Activated T-cell treated with anti-CD3 and anti-CD28 coated beads, Interleukin-2, amount 50 U/mL, for 4 hours (primary cell): ENCODE measurements around the gene MSMB. TPM values are rescaled to one million over a fixed set of nuclear protein-coding genes. Genes with fewer than 3 reads are reported as not detected.
"Not testable (repeated sequence)": the region's sequence is repeated elsewhere in the genome, so short reads cannot be mapped to it uniquely, and the experiment has no call there.

ENCODE experiments used
- ATAC-seq, 2 donors: fragments of 200-7000 bp; cut with Tn5 transposase; one replicate each; pipeline ENCODE4 v1.10.0; 2021
- DNase-seq: peaks from one replicate; pipeline ENCODE4 v3.0.0-alpha.2; 2020
- H3K27me3 Mint-ChIP-seq: one replicate; pipeline ENCODE4 v1.8.0; 2021; ENCODE audit warnings: low read depth, mixed read lengths
- H3K36me3 Mint-ChIP-seq: one replicate; pipeline ENCODE4 v1.8.0; 2022; ENCODE audit warnings: mixed read lengths; ENCODE audit not compliant: insufficient read depth
- H3K4me1 Mint-ChIP-seq: one replicate; pipeline ENCODE4 v1.8.0; 2021; ENCODE audit warnings: low read depth, mixed read lengths
- H3K4me3 Mint-ChIP-seq: one replicate; pipeline ENCODE4 v1.8.0; 2021; ENCODE audit warnings: mild to moderate bottlenecking, moderate library complexity, mixed read lengths
- H3K9me3 Mint-ChIP-seq: one replicate; pipeline ENCODE4 v1.8.0; 2021; ENCODE audit warnings: mixed read lengths
- total RNA-seq, 3 donors: library from RNA; stranded (reverse); gene quantifications; one replicate each; pipeline ENCODE4 v1.2.1, GENCODE V29; 2021

The MSMB gene
- total RNA-seq, 3 donors from 2014 or later: not detected

DNA sequence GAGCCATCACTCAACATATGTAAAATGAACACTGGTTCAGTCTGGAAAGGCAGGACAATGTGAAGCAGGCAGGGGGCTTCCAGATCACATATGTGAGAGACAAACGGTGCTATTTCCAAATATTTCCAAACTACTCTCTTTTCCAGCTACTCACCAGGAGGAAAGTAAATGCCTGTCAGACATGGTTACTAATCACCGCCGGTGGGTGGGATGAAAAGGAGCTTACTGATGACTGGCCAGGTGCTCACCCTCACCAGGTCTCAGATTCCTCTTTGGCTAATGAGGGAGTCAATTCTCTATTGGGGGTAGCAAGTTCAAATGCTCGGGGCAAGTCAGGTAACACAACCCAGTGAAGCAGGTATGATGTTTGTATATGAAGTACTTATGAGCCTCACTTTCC, 9.7 kb upstream of the MSMB start:
- no peak for ATAC-seq
- Mint-ChIP-seq H3K4me1 (no peaks in the 10 kb centered on the region), H3K4me3 (no peak overlapping the region), H3K36me3 (peaks cover 3% of the 10 kb centered on the region), H3K9me3 (peaks cover 8% of the 10 kb centered on the region), H3K27me3 (peaks cover 2% of the 10 kb centered on the region)
- DNase-seq: no peak

- DNase-seq (no peak), ATAC-seq (no peak)
- H3K9me3 Mint-ChIP-seq: peaks cover 8% of the 10 kb centered on the region
- H3K27me3 Mint-ChIP-seq: peaks cover 2% of the 10 kb centered on the region
- H3K4me3 Mint-ChIP-seq: no peak overlapping the region
- H3K36me3 Mint-ChIP-seq: peaks cover 3% of the 10 kb centered on the region
- H3K4me1 Mint-ChIP-seq: no peaks in the 10 kb centered on the region
These were observed 7.7 kb upstream of the MSMB start for GRCh38 chr10:46053534-46054434.

DNA sequence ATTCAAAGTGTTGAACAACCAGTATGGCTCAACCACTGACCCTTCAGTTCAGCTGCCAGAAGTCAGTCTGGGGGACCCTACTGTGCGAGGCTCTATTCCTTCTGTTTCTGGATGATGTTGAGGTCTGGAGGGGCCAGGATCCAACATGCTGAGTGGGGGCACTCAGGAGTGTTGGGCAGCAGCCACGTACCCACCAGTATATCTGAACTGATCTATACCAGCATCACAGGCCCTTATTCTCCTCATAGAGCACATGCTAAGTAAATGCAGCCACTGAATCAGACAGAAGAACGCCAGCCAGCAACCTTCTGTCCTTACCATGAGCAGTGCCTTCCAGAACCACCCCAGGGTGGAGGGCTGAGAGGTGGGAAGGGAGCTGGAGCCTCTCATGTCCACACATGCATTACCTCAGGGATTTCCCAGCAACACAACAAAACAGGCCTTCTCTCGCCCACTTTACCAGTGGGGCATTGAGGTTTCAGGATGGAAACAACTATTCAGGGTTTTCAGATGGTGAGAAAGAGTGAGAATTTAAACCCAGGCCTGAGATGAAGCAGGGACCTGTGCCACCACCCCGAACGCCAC, 6.8 kb upstream of the MSMB start:
- peaks cover 2% of the 10 kb centered on the region for H3K27me3 Mint-ChIP-seq
- DNase-seq (no peak), ATAC-seq (no peak)
- H3K9me3 Mint-ChIP-seq: peaks cover 8% of the 10 kb centered on the region
- peaks cover 3% of the 10 kb centered on the region for H3K36me3 Mint-ChIP-seq
- H3K4me3 Mint-ChIP-seq: no peak overlapping the region
- no peaks in the 10 kb centered on the region for H3K4me1 Mint-ChIP-seq

DNA sequence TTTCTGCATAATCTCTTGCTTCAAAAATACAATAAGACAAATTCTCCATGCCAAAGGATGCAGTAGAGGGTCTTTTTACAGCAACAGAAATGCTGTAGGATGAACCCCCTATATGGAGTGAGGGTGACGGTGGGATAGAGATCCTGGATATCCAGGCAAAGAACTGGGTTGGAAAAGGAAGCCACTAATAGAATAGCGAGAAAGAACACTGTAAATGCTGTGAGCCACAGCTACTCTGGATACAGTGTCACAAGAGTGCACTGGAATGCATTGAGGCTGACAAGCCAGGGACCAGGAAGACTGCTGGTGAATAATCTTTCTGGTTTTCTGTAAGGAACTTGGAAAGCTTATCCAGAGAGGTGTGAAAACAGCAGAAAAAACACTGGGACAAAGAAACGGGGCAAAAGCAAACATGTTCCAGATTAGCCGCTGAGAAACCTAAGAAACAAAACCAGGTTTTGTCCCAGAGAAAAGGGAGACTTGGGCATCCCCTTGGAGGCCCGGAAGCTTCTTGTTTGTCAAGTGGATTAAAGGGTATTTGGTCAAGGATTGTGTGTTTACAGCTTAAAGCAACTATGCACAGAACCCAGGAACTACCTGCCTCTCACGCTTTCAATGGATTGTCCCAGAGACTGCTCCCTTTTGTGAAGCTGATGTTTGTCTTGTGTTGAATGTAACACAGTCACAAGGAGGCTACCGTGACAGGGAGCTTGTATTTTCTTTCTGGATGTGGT, 6.2 kb upstream of the MSMB start:
- Mint-ChIP-seq H3K9me3 (peaks cover 5% of the 10 kb centered on the region), H3K27me3 (no peaks in the 10 kb centered on the region), H3K4me1 (no peaks in the 10 kb centered on the region), H3K36me3 (peaks cover under 1% of the 10 kb centered on the region), H3K4me3 (no peak overlapping the region)
- DNase-seq: no peak
- no peak for ATAC-seq

GRCh38 chr10:46050941-46051623, 5.0 kb upstream of the MSMB start:
- DNase-seq (no peak), ATAC-seq (no peak)
- H3K9me3 Mint-ChIP-seq: no peaks in the 10 kb centered on the region
- H3K36me3 Mint-ChIP-seq: no peaks in the 10 kb centered on the region
- H3K4me1 Mint-ChIP-seq: no peaks in the 10 kb centered on the region
- no peak overlapping the region for H3K4me3 Mint-ChIP-seq
- H3K27me3 Mint-ChIP-seq: no peaks in the 10 kb centered on the region

GRCh38 chr10:46049497-46049831, 3.4 kb upstream of the MSMB start:
- not testable (repeated sequence) for H3K9me3 Mint-ChIP-seq, ATAC-seq, H3K36me3 Mint-ChIP-seq, H3K4me3 Mint-ChIP-seq, DNase-seq, H3K4me1 Mint-ChIP-seq, H3K27me3 Mint-ChIP-seq

DNA sequence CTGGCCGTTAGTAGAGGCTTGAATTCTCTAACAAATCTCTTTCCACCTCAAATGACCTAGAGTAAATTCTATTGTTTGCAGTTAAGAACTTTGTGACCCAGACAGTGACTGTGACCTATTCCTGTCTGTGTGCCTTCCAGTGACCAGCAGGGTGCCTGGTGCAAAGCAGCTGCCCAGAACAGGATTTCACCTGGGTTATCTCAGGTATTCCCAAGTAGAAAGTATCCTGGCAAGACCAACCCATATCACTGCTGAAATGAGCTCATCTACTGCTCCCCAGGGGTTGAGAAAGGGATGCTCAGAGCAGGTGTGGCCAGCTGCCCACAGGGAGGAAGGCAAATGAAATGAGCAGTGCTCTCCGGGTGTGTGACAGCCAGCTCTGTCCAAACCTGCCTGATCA, 2.1 kb upstream of the MSMB start:
- Mint-ChIP-seq H3K4me3 (no peak overlapping the region), H3K27me3 (no peaks in the 10 kb centered on the region), H3K4me1 (no peaks in the 10 kb centered on the region), H3K36me3 (no peaks in the 10 kb centered on the region), H3K9me3 (no peaks in the 10 kb centered on the region)
- ATAC-seq (no peak), DNase-seq (no peak)

DNA sequence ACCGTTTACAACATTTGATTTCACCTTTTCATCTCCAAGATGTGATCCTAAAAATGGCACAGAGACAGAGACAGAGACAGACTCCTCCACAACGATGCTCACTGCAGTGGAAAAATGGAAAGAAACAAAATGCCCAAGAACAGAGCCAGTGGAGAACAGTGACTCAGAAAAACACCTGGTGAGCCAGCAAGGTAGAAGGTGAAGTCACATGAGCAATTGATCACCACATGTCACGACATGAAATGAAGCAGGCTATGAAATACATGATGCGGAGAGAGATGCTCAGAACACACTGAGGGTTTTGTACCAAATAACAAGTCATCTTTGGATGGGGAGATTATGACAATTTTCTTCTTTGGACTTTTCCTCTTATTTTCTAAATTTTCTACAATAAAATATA, 3.5 kb downstream of the MSMB start:
- DNase-seq (no peak), ATAC-seq (no peak)
- Mint-ChIP-seq H3K36me3 (no peaks in the 10 kb centered on the region), H3K9me3 (no peaks in the 10 kb centered on the region), H3K27me3 (peaks cover 2% of the 10 kb centered on the region), H3K4me3 (no peak overlapping the region), H3K4me1 (no peaks in the 10 kb centered on the region)

DNA sequence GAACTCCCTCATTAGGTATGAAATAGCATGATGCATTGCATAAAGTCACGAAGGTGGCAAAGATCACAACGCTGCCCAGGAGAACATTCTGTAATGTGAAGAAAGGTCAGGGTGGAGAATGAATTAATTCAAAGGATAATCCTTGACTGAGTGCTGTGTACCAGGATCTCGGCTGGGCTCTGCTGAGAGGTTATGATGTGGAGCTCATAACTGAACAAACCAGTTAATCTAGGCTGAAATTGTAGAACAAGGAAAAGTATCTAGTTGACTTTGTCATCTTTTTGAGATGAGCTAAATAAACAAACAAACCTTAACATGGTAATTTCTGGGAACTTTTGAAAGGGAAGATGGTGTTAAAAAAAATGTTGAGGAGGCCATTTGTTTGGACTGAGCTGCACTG, 6.1 kb downstream of the MSMB start:
- no peak for ATAC-seq
- no peak overlapping the region for H3K4me3 Mint-ChIP-seq
- no peak for DNase-seq
- no peaks in the 10 kb centered on the region for H3K9me3 Mint-ChIP-seq
- H3K36me3 Mint-ChIP-seq: no peaks in the 10 kb centered on the region
- H3K4me1 Mint-ChIP-seq: no peaks in the 10 kb centered on the region
- H3K27me3 Mint-ChIP-seq: peaks cover 5% of the 10 kb centered on the region

- Mint-ChIP-seq H3K9me3 (no peaks in the 10 kb centered on the region), H3K4me3 (no peak overlapping the region), H3K4me1 (no peaks in the 10 kb centered on the region), H3K36me3 (no peaks in the 10 kb centered on the region), H3K27me3 (peaks cover 4% of the 10 kb centered on the region)
- ATAC-seq: no peak
- no peak for DNase-seq
These were observed 8.8 kb downstream of the MSMB start for GRCh38 chr10:46037107-46037825.

GRCh38 chr10:46035923-46036849, 9.9 kb downstream of the MSMB start:
- Mint-ChIP-seq H3K9me3 (no peaks in the 10 kb centered on the region), H3K27me3 (peaks cover 4% of the 10 kb centered on the region), H3K4me1 (peaks cover 3% of the 10 kb centered on the region), H3K36me3 (no peaks in the 10 kb centered on the region), H3K4me3 (no peak overlapping the region)
- no peak for DNase-seq
- no peak for ATAC-seq

- no peak for ATAC-seq
- H3K4me3 Mint-ChIP-seq: no peak overlapping the region
- H3K9me3 Mint-ChIP-seq: no peaks in the 10 kb centered on the region
- H3K36me3 Mint-ChIP-seq: peaks cover 2% of the 10 kb centered on the region
- peaks cover 4% of the 10 kb centered on the region for H3K27me3 Mint-ChIP-seq
- peaks cover 18% of the 10 kb centered on the region for H3K4me1 Mint-ChIP-seq
- no peak for DNase-seq
These were observed 12.5 kb downstream of the MSMB start for GRCh38 chr10:46033602-46034011.
